Spleen (tissue), 11 donors: ENCODE measurements around the gene OBP2A. TPM values are rescaled to one million over a fixed set of nuclear protein-coding genes. Genes with fewer than 3 reads are reported as not detected.

Experiments
- DNase-seq: peaks from one replicate; pipeline ENCODE4 v3.0.0-alpha.2; 2020
- H3K27ac ChIP-seq, 8 donors: fragments of 200-600 bp; sonication (generic) in 7 of 8; 1 replicate in 4 of 8; 2 replicates in 4 of 8; pipeline versions ENCODE4 v1.5.0 to v1.8.0; 2016 to 2021; ENCODE audit warnings: inconsistent platforms in 4 of 8, mild to moderate bottlenecking in 4 of 8, moderate library complexity in 1 of 8
- H3K27me3 ChIP-seq, 7 donors: fragments of 200-600 bp; sonication (generic) in 6 of 7; replicated peaks in 1 of 7; 1 replicate in 4 of 7; 2 replicates in 3 of 7; pipeline versions ENCODE4 v1.5.0 to v1.8.0; 2016 to 2021; ENCODE audit warnings: inconsistent platforms in 3 of 7, mild to moderate bottlenecking in 1 of 7
- H3K36me3 ChIP-seq, 6 donors: fragments of 200-600 bp; sonication (generic) in 5 of 6; 1 replicate in 4 of 6; 2 replicates in 2 of 6; pipeline versions ENCODE4 v1.5.0 to v1.8.0; 2016 to 2021; ENCODE audit warnings: inconsistent platforms in 2 of 6
- H3K4me1 ChIP-seq, 6 donors: fragments of 200-600 bp; sonication (generic) in 5 of 6; 1 replicate in 3 of 6; 2 replicates in 3 of 6; pipeline versions ENCODE4 v1.5.0 to v1.8.0; 2016 to 2021; ENCODE audit warnings: inconsistent platforms in 3 of 6
- H3K4me3 ChIP-seq, 8 donors: fragments of 200-600 bp; sonication (generic) in 7 of 8; 1 replicate in 4 of 8; 2 replicates in 4 of 8; pipeline versions ENCODE4 v1.5.0 to v1.8.0; 2016 to 2021; ENCODE audit warnings: inconsistent platforms in 4 of 8, mild to moderate bottlenecking in 4 of 8, moderate library complexity in 2 of 8
- H3K9me3 ChIP-seq, 8 donors: fragments of 200-600 bp; sonication (generic) in 7 of 8; 1 replicate in 4 of 8; 2 replicates in 4 of 8; pipeline versions ENCODE4 v1.5.0 to v1.8.0; 2016 to 2021; ENCODE audit warnings: inconsistent platforms in 4 of 8
- POLR2A ChIP-seq, 3 donors: fragments of 450-650 bp; IDR thresholded peaks; one replicate each; pipeline ENCODE4 v1.5.1; 2017; ENCODE audit warnings: antibody characterized with exemption in 3 of 3, mild to moderate bottlenecking in 1 of 3
- POLR2AphosphoS5 ChIP-seq, 3 donors: sonication (generic); formaldehyde crosslinking; IDR thresholded peaks; one replicate each; pipeline ENCODE4 v1.5.1; 2017; ENCODE audit warnings: antibody characterized with exemption in 3 of 3
- WGBS, 5 donors: extraction: QIAGEN DNeasy Blood & Tissue Kit in 3 of 5; methylation state at CpG; one replicate each; pipeline versions ENCODE4 v1.1.5 to v1.1.7; 2013 to 2018; 5-methylcytosine and 5-hydroxymethylcytosine counted together
- intact Hi-C: fragments of 100-400 bp; cut with DNase I; formaldehyde crosslinking; loops from one replicate; pipeline ENCODE4 v1.15.0; 2023; ENCODE audit warnings: low total_unique reads
- polyA plus RNA-seq, 3 donors: library from polyadenylated mRNA; stranded (reverse); fragments of 200-250 nt; gene quantifications; one replicate each; pipeline ENCODE4 v1.2.1, GENCODE V29; 2013
- total RNA-seq, 7 donors: library from RNA; depleted of rRNA in 3 of 7; stranded (reverse); fragments of >200 nt in 3 of 7; fragmentation: NEBNext Ultra II Directional in 4 of 7; extraction: Animal tissue kit (Norgen Biotek cat#: 25700) in 4 of 7; gene quantifications; one replicate each; pipeline versions ENCODE4 v1.1.0 to v1.2.1, GENCODE V29; 2016 to 2021
- TF ChIP-seq, protein P1 (sequence below), 11 experiments: fragments of 200-600 bp in 7 of 11; fragments of 450-650 bp in 4 of 11; sonication (generic) in 4 of 11; IDR thresholded peaks in 8 of 11; conservative IDR thresholded peaks in 3 of 11; 1 replicate in 7 of 11; 2 replicates in 4 of 11; pipeline versions ENCODE4 v1.4.0 to v1.8.0; 2016 to 2021; ENCODE audit warnings: antibody characterized with exemption in 11 of 11, inconsistent platforms in 4 of 11, mild to moderate bottlenecking in 1 of 11
- donor health status: healthy with polysubstance abuse.
- donor health status: DM: no; HTN: no; CAD: no; lungs with moderate emphysema.
- donor health status: DM: no; HTN: no; CAD: no.
- donor health status: Bipolar disorder and iron deficiency.
- donor health status: healthy.
- donor health status: DM: no; HTN: no; CAD: no.
- donor health status: DM: yes; HTN: yes; CAD: no.

Gene OBP2A
- total and polyA plus RNA-seq, 10 donors = 0.40 TPM; not detected in 9

DNA sequence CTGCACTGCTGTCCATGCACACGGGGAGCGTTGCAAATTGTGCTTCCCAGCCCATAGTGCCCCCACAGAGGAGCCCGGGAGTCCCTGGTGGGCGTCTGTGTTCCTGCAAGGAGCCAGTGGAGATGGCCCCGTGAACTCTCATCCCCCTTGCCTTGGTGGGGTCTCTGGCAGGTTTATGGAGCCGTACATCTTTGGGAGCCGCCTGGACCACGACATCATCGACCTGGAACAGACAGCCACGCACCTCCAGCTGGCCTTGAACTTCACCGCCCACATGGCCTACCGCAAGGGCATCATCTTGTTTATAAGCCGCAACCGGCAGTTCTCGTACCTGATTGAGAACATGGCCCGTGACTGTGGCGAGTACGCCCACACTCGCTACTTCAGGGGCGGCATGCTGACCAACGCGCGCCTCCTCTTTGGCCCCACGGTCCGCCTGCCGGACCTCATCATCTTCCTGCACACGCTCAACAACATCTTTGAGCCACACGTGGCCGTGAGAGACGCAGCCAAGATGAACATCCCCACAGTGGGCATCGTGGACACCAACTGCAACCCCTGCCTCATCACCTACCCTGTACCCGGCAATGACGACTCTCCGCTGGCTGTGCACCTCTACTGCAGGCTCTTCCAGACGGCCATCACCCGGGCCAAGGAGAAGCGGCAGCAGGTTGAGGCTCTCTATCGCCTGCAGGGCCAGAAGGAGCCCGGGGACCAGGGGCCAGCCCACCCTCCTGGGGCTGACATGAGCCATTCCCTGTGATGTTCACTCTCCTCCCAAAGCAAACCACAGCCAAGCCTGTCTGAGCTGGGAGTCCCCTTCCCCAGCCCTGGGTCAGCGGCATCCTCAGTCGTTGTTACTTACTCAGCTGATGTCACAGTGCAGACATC, 42.3 kb upstream of the OBP2A start:
- peaks cover 16 to 73% (median 44%) of the 10 kb centered on the region in 6 donors for H3K4me1 ChIP-seq
- peaks cover 0 to 11% (median 5%) of the 10 kb centered on the region in 8 donors for H3K9me3 ChIP-seq
- TF ChIP-seq, protein P1, sequence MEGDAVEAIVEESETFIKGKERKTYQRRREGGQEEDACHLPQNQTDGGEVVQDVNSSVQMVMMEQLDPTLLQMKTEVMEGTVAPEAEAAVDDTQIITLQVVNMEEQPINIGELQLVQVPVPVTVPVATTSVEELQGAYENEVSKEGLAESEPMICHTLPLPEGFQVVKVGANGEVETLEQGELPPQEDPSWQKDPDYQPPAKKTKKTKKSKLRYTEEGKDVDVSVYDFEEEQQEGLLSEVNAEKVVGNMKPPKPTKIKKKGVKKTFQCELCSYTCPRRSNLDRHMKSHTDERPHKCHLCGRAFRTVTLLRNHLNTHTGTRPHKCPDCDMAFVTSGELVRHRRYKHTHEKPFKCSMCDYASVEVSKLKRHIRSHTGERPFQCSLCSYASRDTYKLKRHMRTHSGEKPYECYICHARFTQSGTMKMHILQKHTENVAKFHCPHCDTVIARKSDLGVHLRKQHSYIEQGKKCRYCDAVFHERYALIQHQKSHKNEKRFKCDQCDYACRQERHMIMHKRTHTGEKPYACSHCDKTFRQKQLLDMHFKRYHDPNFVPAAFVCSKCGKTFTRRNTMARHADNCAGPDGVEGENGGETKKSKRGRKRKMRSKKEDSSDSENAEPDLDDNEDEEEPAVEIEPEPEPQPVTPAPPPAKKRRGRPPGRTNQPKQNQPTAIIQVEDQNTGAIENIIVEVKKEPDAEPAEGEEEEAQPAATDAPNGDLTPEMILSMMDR (IDR thresholded peaks at IDR 0.05 in 8 of 11, conservative IDR thresholded peaks at IDR 0.05 in 3 of 11) = no peak
- peak in 1 of 3 donors; percentile 35 for TF ChIP-seq POLR2AphosphoS5 (IDR thresholded peaks at IDR 0.05)
- no peaks in the 10 kb centered on the region for H3K27me3 ChIP-seq
- no peak overlapping the region for H3K4me3 ChIP-seq
- intact Hi-C loops = no loop called here
- WGBS, 5 donors = 89 to 97% (median 93%) methylated on average over 32 to 41 of the region's 41 CpGs
- peaks cover 0 to 39% (median 29%) of the 10 kb centered on the region in 6 donors for H3K36me3 ChIP-seq
- H3K27ac ChIP-seq = no peak overlapping the region
- DNase-seq = peak; percentile 69

DNA sequence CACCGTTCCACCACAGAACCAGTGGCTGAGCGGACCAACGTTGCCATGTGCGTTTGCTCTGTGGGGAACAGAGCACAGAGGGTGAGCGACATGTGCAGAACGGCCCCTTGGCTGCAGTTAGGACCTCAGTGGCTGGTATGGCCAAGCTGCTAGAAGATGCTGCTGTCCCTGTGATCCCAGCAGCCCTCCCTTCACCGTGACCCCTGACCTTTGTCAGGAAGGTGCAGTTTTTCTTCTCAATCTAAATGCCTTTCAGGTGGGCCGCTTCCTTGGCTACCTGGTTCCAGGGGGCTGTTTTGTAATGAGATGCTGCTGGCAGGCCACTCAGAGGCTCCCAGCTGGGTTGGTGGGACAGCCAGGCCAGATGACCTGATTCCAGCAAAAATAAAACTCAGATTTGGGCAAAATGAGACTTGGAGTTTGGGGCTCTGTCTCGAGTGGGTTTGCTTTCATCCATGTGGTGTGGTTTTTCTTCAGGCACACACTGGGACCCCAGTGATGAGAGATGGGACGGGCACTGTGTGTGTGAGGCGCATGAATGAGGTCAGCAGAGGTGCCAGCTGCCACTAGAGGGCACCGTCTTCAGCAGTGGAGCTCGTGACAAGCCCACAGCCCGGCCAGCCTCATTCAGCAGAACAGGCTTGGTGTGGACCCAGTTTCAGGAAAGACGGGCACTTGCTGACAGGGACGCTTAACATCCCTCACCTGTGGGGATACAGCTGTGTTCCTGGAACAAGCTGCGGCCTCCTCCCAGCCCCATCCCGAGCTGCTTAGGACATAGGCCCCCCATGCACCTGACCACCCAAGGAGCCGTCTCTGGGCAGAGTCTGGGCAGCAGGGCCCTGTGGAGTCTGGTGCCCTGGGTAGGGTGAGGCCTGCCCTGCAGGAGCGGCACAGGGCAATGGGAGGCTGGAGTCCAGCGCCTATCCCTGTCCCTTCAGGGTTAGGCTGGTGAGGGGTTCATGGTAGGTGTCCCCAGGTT, 41.4 kb upstream of the OBP2A start:
- Histone ChIP-seq H3K36me3 (peaks cover 0 to 39% (median 29%) of the 10 kb centered on the region in 6 donors), H3K9me3 (peaks cover 0 to 21% (median 14%) of the 10 kb centered on the region in 8 donors), H3K27me3 (no peaks in the 10 kb centered on the region), H3K27ac (peak overlapping the region in 1 of 8 donors; percentile 52), H3K4me3 (no peak overlapping the region), H3K4me1 (peaks cover 12 to 64% (median 38%) of the 10 kb centered on the region in 6 donors)
- peak; percentile 82 for DNase-seq
- intact Hi-C loops = no loop called here
- TF ChIP-seq POLR2A (IDR thresholded peaks at IDR 0.05) = no peak
- peak in 2 of 3 donors; percentile 19 to 48 for TF ChIP-seq POLR2AphosphoS5 (IDR thresholded peaks at IDR 0.05)
- TF ChIP-seq, protein P1 (IDR thresholded peaks at IDR 0.05 in 8 of 11, conservative IDR thresholded peaks at IDR 0.05 in 3 of 11) = peak in 10 of 11 experiments; percentile 45 to 79 (median 62)
- WGBS, 5 donors = 70 to 82% (median 73%) methylated on average over 14 to 21 of the region's 21 CpGs

DNA sequence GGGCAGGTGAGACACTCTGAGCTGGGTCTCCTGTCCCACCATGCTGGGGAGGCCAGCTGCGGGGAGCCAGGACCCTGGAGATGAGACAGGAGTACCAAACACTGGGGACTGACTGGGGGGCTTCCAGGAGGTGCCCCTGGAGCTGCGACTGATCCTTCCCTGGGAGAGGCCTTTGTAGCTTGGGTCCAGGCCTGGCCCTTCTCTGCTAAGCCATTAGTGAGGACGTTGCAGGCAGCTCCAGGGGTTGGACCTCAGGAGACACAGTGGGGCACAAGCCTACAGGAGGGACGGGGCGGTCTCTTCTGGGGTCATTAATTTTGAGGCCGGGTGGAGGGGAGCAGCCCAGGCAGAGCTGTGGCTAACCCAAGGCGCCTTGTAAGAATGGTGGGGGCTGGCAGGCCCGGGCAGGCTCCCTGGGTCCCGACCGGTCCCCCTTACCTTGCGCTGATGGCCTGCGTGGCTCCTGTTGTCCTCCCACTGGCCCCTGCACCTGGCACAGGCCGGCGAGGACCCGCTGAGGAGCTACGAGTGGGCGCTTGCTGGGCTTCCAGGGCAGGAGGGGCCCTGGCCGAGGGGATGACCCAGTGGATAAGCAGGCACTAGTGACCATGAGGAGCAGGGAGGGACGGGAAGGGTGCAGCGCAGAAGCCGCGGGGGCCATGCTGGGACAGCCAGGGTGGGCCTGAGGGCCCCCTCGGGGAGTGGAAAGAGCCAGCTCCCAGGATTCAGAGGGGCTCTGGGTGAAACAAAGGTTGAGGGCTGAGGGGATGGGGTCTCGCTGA, 40.3 kb upstream of the OBP2A start:
- WGBS, 5 donors = 79 to 92% (median 92%) methylated on average over 14 to 24 of the region's 24 CpGs
- intact Hi-C loops = no loop called here

More for the DNA sequence above, 40.3 kb upstream of the OBP2A start:
- Histone ChIP-seq H3K9me3 (peaks cover 0 to 27% (median 20%) of the 10 kb centered on the region in 8 donors), H3K27me3 (no peaks in the 10 kb centered on the region), H3K36me3 (peaks cover 0 to 39% (median 29%) of the 10 kb centered on the region in 6 donors), H3K4me3 (no peak overlapping the region), H3K4me1 (peaks cover 11 to 55% (median 30%) of the 10 kb centered on the region in 6 donors), H3K27ac (peak overlapping the region in 4 of 8 donors; percentile 33 to 52 (median 46))
- TF ChIP-seq POLR2AphosphoS5 (IDR thresholded peaks at IDR 0.05) (no peak), POLR2A (IDR thresholded peaks at IDR 0.05) (no peak)
- TF ChIP-seq, protein P1 (IDR thresholded peaks at IDR 0.05 in 8 of 11, conservative IDR thresholded peaks at IDR 0.05 in 3 of 11) = no peak
- peak; percentile 74 for DNase-seq
